Right lobe of liver (tissue), 4 donors: Measurements from ENCODE around the gene WDR54.

Experiments used
- POLR2A ChIP-seq: fragments of 450-650 bp; IDR thresholded peaks from one replicate; pipeline ENCODE4 v1.6.1; 2017; ENCODE audit warnings: antibody characterized with exemption, mild to moderate bottlenecking
- TF ChIP-seq, protein P1 (sequence below), 4 donors: fragments of 200-600 bp in 3 of 4; fragments of 450-650 bp in 1 of 4; IDR thresholded peaks; one replicate each; pipeline versions ENCODE4 v1.5.1 to v1.8.0; 2016 to 2022; ENCODE audit warnings: antibody characterized with exemption in 4 of 4, mild to moderate bottlenecking in 2 of 4
- donor health status: DM: no; HTN: no; CAD: no.
- donor health status: DM: no; HTN: no; CAD: no.
- donor health status: DM: no; HTN: yes; CAD: no.

DNA sequence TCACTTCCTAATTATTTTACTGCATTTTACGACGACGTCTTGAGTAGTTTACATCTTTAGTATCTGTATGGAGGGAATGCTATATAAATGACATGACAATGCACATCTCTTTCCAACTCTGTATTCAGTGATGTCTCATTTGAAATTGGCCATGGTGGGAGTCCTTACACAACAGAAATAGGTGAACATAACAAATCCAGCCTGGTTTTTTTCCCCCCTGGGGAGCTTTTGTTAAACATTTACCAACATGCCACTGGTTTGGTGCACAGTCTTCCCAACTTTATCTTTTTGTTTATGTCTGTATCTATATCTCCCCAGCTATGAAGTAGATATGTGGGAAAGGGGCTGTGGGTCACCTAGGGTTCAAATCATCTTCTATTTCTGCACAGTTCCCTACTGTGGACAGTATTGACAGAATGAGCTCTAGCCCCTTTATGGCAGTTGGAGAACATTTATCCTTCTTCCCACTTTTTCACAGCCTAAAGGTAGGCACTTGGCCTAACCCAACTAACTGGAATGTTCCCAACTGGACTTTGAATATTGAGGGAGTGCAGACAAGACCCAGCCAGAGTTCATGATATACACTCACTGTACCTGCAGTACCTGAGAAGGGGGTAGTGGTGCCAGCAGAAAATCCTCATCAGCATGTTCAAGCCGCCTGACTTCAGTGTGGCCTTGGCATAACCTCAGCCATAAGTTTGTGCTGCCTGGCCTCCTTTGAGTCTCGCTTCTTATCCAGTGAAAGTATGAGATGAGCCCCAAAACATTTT, 25.9 kb downstream of the WDR54 start:
- TF ChIP-seq, protein P1, sequence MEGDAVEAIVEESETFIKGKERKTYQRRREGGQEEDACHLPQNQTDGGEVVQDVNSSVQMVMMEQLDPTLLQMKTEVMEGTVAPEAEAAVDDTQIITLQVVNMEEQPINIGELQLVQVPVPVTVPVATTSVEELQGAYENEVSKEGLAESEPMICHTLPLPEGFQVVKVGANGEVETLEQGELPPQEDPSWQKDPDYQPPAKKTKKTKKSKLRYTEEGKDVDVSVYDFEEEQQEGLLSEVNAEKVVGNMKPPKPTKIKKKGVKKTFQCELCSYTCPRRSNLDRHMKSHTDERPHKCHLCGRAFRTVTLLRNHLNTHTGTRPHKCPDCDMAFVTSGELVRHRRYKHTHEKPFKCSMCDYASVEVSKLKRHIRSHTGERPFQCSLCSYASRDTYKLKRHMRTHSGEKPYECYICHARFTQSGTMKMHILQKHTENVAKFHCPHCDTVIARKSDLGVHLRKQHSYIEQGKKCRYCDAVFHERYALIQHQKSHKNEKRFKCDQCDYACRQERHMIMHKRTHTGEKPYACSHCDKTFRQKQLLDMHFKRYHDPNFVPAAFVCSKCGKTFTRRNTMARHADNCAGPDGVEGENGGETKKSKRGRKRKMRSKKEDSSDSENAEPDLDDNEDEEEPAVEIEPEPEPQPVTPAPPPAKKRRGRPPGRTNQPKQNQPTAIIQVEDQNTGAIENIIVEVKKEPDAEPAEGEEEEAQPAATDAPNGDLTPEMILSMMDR (IDR thresholded peaks at IDR 0.05) = no peak
- TF ChIP-seq POLR2A = no peak
